Hepatocyte (in vitro differentiated cells): ENCODE measurements around the gene ATP8A2. TPM values are rescaled to one million over a fixed set of nuclear protein-coding genes. Genes with fewer than 3 reads are reported as not detected.

Experiments
- DNase-seq: peaks from one replicate; pipeline ENCODE4 v3.0.0-alpha.2; 2016; ENCODE audit warnings: low spot score
- H2AFZ ChIP-seq: fragments of 200-600 bp; sonication (generic); 2 replicates; pipeline ENCODE4 v1.6.0; 2016; ENCODE audit warnings: antibody characterized with exemption, mild to moderate bottlenecking
- H3K27ac ChIP-seq: fragments of 200-600 bp; sonication (generic); 2 replicates; pipeline ENCODE4 v1.5.1; 2016; ENCODE audit warnings: mild to moderate bottlenecking
- H3K27me3 ChIP-seq: fragments of 200-600 bp; sonication (generic); 2 replicates; pipeline ENCODE4 v1.6.1; 2016
- H3K36me3 ChIP-seq: fragments of 200-600 bp; sonication (generic); replicated peaks from 2 replicates; pipeline ENCODE4 v1.5.1; 2016; ENCODE audit warnings: low read depth; ENCODE audit not compliant: insufficient read depth
- H3K4me1 ChIP-seq: fragments of 200-600 bp; sonication (generic); 2 replicates; pipeline ENCODE4 v1.5.1; 2016; ENCODE audit warnings: mild to moderate bottlenecking, moderate library complexity; ENCODE audit not compliant: insufficient read depth
- H3K4me2 ChIP-seq: fragments of 200-600 bp; sonication (generic); 2 replicates; pipeline ENCODE4 v1.6.0; 2016
- H3K4me3 ChIP-seq: fragments of 200-600 bp; sonication (generic); 2 replicates; pipeline ENCODE4 v1.5.1; 2016; ENCODE audit warnings: mild to moderate bottlenecking
- H3K79me2 ChIP-seq: fragments of 200-600 bp; sonication (generic); 2 replicates; pipeline ENCODE4 v1.6.0; 2017; ENCODE audit warnings: mild to moderate bottlenecking
- H3K9me2 ChIP-seq: fragments of 200-600 bp; sonication (generic); replicated peaks from 2 replicates; pipeline ENCODE4 v1.6.0; 2017; ENCODE audit warnings: mild to moderate bottlenecking; ENCODE audit not compliant: insufficient read depth
- H3K9me3 ChIP-seq: fragments of 200-600 bp; sonication (generic); 2 replicates; pipeline ENCODE4 v1.5.1; 2016; ENCODE audit warnings: low read depth, mild to moderate bottlenecking
- H4K20me1 ChIP-seq: fragments of 200-600 bp; sonication (generic); 2 replicates; pipeline ENCODE4 v1.6.0; 2016; ENCODE audit warnings: mild to moderate bottlenecking; ENCODE audit not compliant: insufficient read depth, poor library complexity, severe bottlenecking
- EZH2 ChIP-seq: fragments of 200-600 bp; sonication (generic); IDR thresholded peaks from 2 replicates; pipeline ENCODE4 v1.6.1; 2016; ENCODE audit warnings: antibody characterized with exemption, mild to moderate bottlenecking, borderline replicate concordance
- EZH2phosphoT487 ChIP-seq: fragments of 200-600 bp; sonication (generic); IDR thresholded peaks from one replicate; pipeline ENCODE4 v1.6.1; 2018; ENCODE audit warnings: antibody characterized with exemption, mild to moderate bottlenecking, low read depth, moderate library complexity; ENCODE audit not compliant: unreplicated experiment, severe bottlenecking
- whole genome bisulfite sequencing: methylation state at CpG from one replicate; pipeline ENCODE4 v1.1.6; 2016; ENCODE audit warnings: low lambda C conversion rate; ENCODE audit errors: missing lambda C conversion rate; 5-methylcytosine and 5-hydroxymethylcytosine counted together
- polyA plus RNA-seq: library from polyadenylated mRNA; unstranded; fragments of >200 nt; fragmentation: Nextera tagmentation; extraction: Ambion mirVana; gene quantifications from 2 replicates; pipeline ENCODE4 v1.2.1, GENCODE V29; 2016
- total RNA-seq: library from RNA; depleted of rRNA; stranded (reverse); fragments of >200 nt; gene quantifications from 2 replicates; pipeline ENCODE4 v1.2.3, GENCODE V29; 2014
- TF ChIP-seq, protein P1 (sequence below): fragments of 200-600 bp; sonication (generic); IDR thresholded peaks from 2 replicates; pipeline ENCODE4 v1.5.1; 2016; ENCODE audit warnings: antibody characterized with exemption, mild to moderate bottlenecking; ENCODE audit not compliant: poor library complexity

ATP8A2 gene
- total and polyA plus RNA-seq, 2 experiments from 2014 or later: 2.1 to 3.1 TPM

DNA sequence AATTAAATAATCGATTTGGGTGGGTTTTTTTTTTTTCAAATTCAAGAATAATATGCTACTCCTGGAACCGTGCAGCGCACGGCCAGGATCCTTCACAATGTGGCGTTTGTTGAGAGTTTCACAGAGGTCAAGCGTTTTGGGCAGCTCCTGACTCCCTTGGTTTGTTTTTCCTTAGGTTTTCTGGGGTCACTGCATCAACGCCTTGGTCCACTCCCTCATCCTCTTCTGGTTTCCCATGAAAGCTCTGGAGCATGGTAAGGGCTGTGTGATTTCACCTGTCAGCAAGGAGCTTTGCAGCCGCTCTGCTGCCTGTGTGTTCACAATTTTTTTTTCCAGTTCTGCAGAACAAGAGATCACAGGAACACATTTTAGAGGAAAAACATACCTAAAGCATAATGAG, 467.6 kb downstream of the ATP8A2 start:
- 87% methylated on average over 8 of the region's 8 CpGs for WGBS
- H3K4me3 ChIP-seq: no peak overlapping the region
- H3K27me3 ChIP-seq: no peaks in the 10 kb centered on the region
- H3K4me2 ChIP-seq: no peak overlapping the region
- no peak for DNase-seq
- TF ChIP-seq, protein P1, sequence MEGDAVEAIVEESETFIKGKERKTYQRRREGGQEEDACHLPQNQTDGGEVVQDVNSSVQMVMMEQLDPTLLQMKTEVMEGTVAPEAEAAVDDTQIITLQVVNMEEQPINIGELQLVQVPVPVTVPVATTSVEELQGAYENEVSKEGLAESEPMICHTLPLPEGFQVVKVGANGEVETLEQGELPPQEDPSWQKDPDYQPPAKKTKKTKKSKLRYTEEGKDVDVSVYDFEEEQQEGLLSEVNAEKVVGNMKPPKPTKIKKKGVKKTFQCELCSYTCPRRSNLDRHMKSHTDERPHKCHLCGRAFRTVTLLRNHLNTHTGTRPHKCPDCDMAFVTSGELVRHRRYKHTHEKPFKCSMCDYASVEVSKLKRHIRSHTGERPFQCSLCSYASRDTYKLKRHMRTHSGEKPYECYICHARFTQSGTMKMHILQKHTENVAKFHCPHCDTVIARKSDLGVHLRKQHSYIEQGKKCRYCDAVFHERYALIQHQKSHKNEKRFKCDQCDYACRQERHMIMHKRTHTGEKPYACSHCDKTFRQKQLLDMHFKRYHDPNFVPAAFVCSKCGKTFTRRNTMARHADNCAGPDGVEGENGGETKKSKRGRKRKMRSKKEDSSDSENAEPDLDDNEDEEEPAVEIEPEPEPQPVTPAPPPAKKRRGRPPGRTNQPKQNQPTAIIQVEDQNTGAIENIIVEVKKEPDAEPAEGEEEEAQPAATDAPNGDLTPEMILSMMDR: no peak
- TF ChIP-seq EZH2phosphoT487 (no peak), EZH2 (no peak)
- no peak overlapping the region for H2AFZ ChIP-seq
- H3K4me1 ChIP-seq: no peaks in the 10 kb centered on the region
- H3K79me2 ChIP-seq: no peaks in the 10 kb centered on the region
- no peaks in the 10 kb centered on the region for H3K36me3 ChIP-seq
- H4K20me1 ChIP-seq: no peaks in the 10 kb centered on the region
- H3K27ac ChIP-seq: no peak overlapping the region
- H3K9me2 ChIP-seq: no peaks in the 10 kb centered on the region
- H3K9me3 ChIP-seq: no peaks in the 10 kb centered on the region

DNA sequence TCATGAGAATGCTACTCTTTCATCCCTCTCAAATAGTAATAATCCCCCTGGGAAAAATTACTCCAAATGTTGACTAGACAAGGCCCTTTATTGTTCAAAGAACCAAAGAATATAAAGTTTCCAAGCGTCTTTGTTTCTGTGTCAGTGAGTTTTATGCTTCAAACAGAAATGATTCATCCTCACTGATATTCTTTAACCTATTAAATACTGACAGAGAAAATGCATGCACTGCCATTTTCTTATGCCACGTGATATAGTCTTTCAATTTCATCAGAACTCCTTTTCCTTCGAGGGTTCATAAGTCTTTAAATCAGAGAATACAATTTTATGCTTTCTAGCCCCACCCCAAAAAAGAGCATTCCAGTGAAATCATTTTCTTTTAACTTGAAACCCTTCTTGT, 468.5 kb downstream of the ATP8A2 start:
- H4K20me1 ChIP-seq: no peaks in the 10 kb centered on the region
- H3K4me2 ChIP-seq: no peak overlapping the region
- no peaks in the 10 kb centered on the region for H3K9me2 ChIP-seq
- H3K36me3 ChIP-seq: no peaks in the 10 kb centered on the region
- DNase-seq: no peak
- no peak overlapping the region for H3K27ac ChIP-seq
- H2AFZ ChIP-seq: no peak overlapping the region
- no peaks in the 10 kb centered on the region for H3K79me2 ChIP-seq
- no peak overlapping the region for H3K4me3 ChIP-seq
- WGBS: 78% methylated on average over 3 of the region's 3 CpGs
- H3K27me3 ChIP-seq: no peaks in the 10 kb centered on the region
- TF ChIP-seq EZH2phosphoT487 (no peak), EZH2 (no peak)
- TF ChIP-seq, protein P1: no peak
- H3K9me3 ChIP-seq: no peaks in the 10 kb centered on the region
- H3K4me1 ChIP-seq: no peaks in the 10 kb centered on the region

DNA sequence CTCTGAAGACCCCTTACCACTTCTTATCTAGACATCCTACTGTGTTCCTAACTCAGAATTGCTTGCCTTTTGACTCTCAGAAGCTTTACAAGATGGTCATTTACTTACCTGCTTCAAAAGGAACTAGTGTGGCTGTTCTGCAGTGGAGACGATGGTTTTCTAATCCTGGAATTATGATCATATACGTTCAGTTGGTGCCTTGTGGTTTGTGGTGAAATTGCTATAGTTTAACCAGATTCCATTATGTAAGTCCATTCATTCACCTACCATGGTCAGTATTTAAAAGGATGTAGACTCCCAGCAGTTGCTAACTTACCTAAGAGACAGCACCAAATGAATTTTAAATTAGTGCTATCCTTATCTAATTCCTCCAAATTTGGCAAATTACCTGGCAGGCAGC, 469.2 kb downstream of the ATP8A2 start:
- no peak overlapping the region for H3K4me3 ChIP-seq
- TF ChIP-seq, protein P1: no peak
- TF ChIP-seq EZH2phosphoT487: no peak
- no peak for TF ChIP-seq EZH2
- H3K36me3 ChIP-seq: no peaks in the 10 kb centered on the region
- H4K20me1 ChIP-seq: no peaks in the 10 kb centered on the region
- no peak for DNase-seq
- 67% methylated on average over 2 of the region's 2 CpGs for WGBS
- no peaks in the 10 kb centered on the region for H3K79me2 ChIP-seq
- H3K4me1 ChIP-seq: no peaks in the 10 kb centered on the region
- H3K9me3 ChIP-seq: no peaks in the 10 kb centered on the region
- no peak overlapping the region for H3K4me2 ChIP-seq
- H2AFZ ChIP-seq: no peak overlapping the region
- no peaks in the 10 kb centered on the region for H3K27me3 ChIP-seq
- no peaks in the 10 kb centered on the region for H3K9me2 ChIP-seq
- no peak overlapping the region for H3K27ac ChIP-seq

DNA sequence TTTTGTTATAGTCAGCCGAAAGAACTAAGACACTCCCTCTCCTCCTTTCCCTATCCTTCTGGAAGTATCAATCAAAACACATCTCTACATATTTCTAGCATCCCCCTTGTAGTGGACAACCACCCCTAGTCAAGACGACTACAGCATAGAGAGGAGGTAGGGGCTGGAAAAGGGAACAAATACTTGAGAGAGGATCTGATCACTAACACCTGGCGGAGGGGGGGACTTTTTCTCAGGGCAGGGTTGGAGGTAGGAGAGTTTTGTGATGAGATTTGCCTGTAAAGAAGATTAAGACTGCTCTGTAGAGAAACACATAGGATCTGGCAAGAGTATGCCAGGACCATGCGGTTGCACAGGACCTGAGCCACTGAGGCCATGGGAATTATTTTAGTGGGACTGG, 471.9 kb downstream of the ATP8A2 start:
- Histone ChIP-seq H2AFZ (no peak overlapping the region), H3K4me2 (no peak overlapping the region), H4K20me1 (no peaks in the 10 kb centered on the region), H3K79me2 (no peaks in the 10 kb centered on the region), H3K27me3 (no peaks in the 10 kb centered on the region), H3K27ac (no peak overlapping the region), H3K36me3 (no peaks in the 10 kb centered on the region), H3K4me1 (no peaks in the 10 kb centered on the region), H3K4me3 (no peak overlapping the region), H3K9me2 (no peaks in the 10 kb centered on the region), H3K9me3 (no peaks in the 10 kb centered on the region)
- 88% methylated on average over 4 of the region's 4 CpGs for WGBS
- no peak for DNase-seq
- TF ChIP-seq EZH2phosphoT487: no peak
- TF ChIP-seq EZH2: no peak
- TF ChIP-seq, protein P1: no peak
